H1 (cell line): ENCODE data around the gene ALOX15B. TPM values are rescaled to one million over a fixed set of nuclear protein-coding genes. Genes with fewer than 3 reads are reported as not detected.

Experiments used
- CTCF ChIA-PET: fragments of 300-600 bp; sonication (Branson Sonifier 250); formaldehyde crosslinking; loops from one replicate; lab custom pipeline; 2021; ENCODE audit not compliant: partially characterized antibody; lab: Charles Lee
- POLR2A ChIA-PET: fragments of 300-600 bp; sonication (Branson Sonifier 250); formaldehyde crosslinking; loops from one replicate; lab custom pipeline; 2021; ENCODE audit warnings: inconsistent platforms; ENCODE audit not compliant: partially characterized antibody; lab: Charles Lee
- DNase-seq, 2 experiments: peaks; one replicate each; pipeline versions ENCODE4 v3.0.0 to v3.0.0-alpha.2; 2010 to 2022; ENCODE audit warnings: low spot score in 2 of 2, low read depth in 1 of 2, mixed read lengths in 1 of 2
- FAIRE-seq: peaks from 2 replicates; lab custom pipeline; 2011; peaks lifted over from hg19 to GRCh38; lab: Jason Lieb, UNC
- H2AFZ ChIP-seq: 2 replicates; pipeline ENCODE4 v1.8.1; 2012; ENCODE audit warnings: low read length, inconsistent platforms
- H2AK5ac ChIP-seq: 2 replicates; pipeline ENCODE4 v1.6.1; 2013; ENCODE audit warnings: low read depth, low read length
- H2BK120ac ChIP-seq: replicated peaks from 2 replicates; pipeline ENCODE3; 2013; ENCODE audit warnings: low read depth, low read length, inconsistent platforms
- H2BK12ac ChIP-seq: 2 replicates; pipeline ENCODE4 v1.6.1; 2013; ENCODE audit warnings: low read depth, low read length
- H2BK15ac ChIP-seq: 2 replicates; pipeline ENCODE4 v1.6.1; 2013; ENCODE audit warnings: low read length
- H2BK20ac ChIP-seq: 2 replicates; pipeline ENCODE4 v1.6.1; 2013; ENCODE audit warnings: low read length
- H2BK5ac ChIP-seq: 2 replicates; pipeline ENCODE4 v1.6.1; 2013; ENCODE audit warnings: low read depth, low read length
- H3K14ac ChIP-seq: 2 replicates; pipeline ENCODE4 v1.6.1; 2013; ENCODE audit warnings: inconsistent platforms; ENCODE audit not compliant: insufficient read length
- H3K18ac ChIP-seq: 2 replicates; pipeline ENCODE4 v1.6.1; 2013; ENCODE audit warnings: low read length; ENCODE audit errors: extremely low read depth
- H3K23ac ChIP-seq: 2 replicates; pipeline ENCODE4 v1.6.1; 2013; ENCODE audit warnings: inconsistent platforms; ENCODE audit not compliant: insufficient read length
- H3K23me2 ChIP-seq: 2 replicates; pipeline ENCODE4 v1.6.1; 2013; ENCODE audit warnings: low read depth, low read length
- H3K27ac ChIP-seq: 2 replicates; pipeline ENCODE4 v1.6.1; 2011; ENCODE audit warnings: low read depth, low read length, inconsistent platforms
- H3K27me3 ChIP-seq, 4 experiments: replicated peaks in 1 of 4; 1 replicate in 1 of 4; 2 replicates in 3 of 4; pipeline versions ENCODE4 v1.6.1 to v1.8.1; 2011 to 2013; ENCODE audit warnings: low read length in 3 of 4, mild to moderate bottlenecking in 3 of 4, inconsistent platforms in 2 of 4, mixed read lengths in 2 of 4, moderate library complexity in 1 of 4; ENCODE audit not compliant: control insufficient read depth in 3 of 4, insufficient read depth in 3 of 4; ENCODE audit errors: extremely low read depth in 1 of 4
- H3K36me3 ChIP-seq, 4 experiments: 2 replicates each; pipeline versions ENCODE4 v1.6.1 to v1.8.1; 2011 to 2013; ENCODE audit warnings: mild to moderate bottlenecking in 4 of 4, low read length in 3 of 4, moderate library complexity in 2 of 4, control low read depth in 1 of 4, inconsistent platforms in 1 of 4; ENCODE audit not compliant: insufficient read depth in 4 of 4, control insufficient read depth in 2 of 4
- H3K4ac ChIP-seq: replicated peaks from 2 replicates; pipeline ENCODE3; 2013; ENCODE audit warnings: low read length, low read depth, mixed read lengths, inconsistent platforms; ENCODE audit not compliant: insufficient read length
- H3K4me1 ChIP-seq, 4 experiments: replicated peaks in 1 of 4; 1 replicate in 1 of 4; 2 replicates in 3 of 4; pipeline versions ENCODE4 v1.6.1 to v1.8.1; 2011 to 2013; ENCODE audit warnings: low read length in 3 of 4, inconsistent platforms in 2 of 4, mixed read lengths in 1 of 4; ENCODE audit not compliant: insufficient read depth in 4 of 4, control insufficient read depth in 3 of 4
- H3K4me2 ChIP-seq, 2 experiments: 2 replicates each; pipeline versions ENCODE4 v1.6.1 to v1.8.1; 2011 to 2013; ENCODE audit warnings: low read depth in 2 of 2, low read length in 2 of 2, control low read depth in 1 of 2, inconsistent platforms in 1 of 2, mild to moderate bottlenecking in 1 of 2; ENCODE audit not compliant: insufficient read depth in 1 of 2
- H3K4me3 ChIP-seq, 4 experiments: fragments of 200-600, 300-600 bp in 1 of 4; sonication (generic), shearing (Covaris generic), sonication (Bioruptor Twin) in 1 of 4; 2 replicates each; pipeline versions ENCODE4 v1.5.1 to v1.8.1; 2011 to 2016; ENCODE audit warnings: low read length in 4 of 4, low read depth in 3 of 4, control low read depth in 2 of 4, inconsistent platforms in 2 of 4, mild to moderate bottlenecking in 2 of 4, mixed read lengths in 1 of 4, moderate library complexity in 1 of 4; ENCODE audit not compliant: insufficient read depth in 2 of 4; ENCODE audit errors: extremely low read depth in 1 of 4
- H3K56ac ChIP-seq: replicated peaks from 2 replicates; pipeline ENCODE3; 2013; ENCODE audit warnings: low read depth, mild to moderate bottlenecking, mixed read lengths, low read length, inconsistent platforms; ENCODE audit not compliant: insufficient read length
- H3K79me1 ChIP-seq: 2 replicates; pipeline ENCODE4 v1.6.1; 2013; ENCODE audit warnings: low read depth, low read length, control low read depth
- H3K79me2 ChIP-seq, 2 experiments: 2 replicates each; pipeline versions ENCODE4 v1.6.1 to v1.8.1; 2012 to 2013; ENCODE audit warnings: low read length in 2 of 2, mild to moderate bottlenecking in 2 of 2, inconsistent platforms in 1 of 2; ENCODE audit not compliant: insufficient read depth in 2 of 2, control insufficient read depth in 1 of 2
- H3K9ac ChIP-seq, 4 experiments: replicated peaks in 1 of 4; 1 replicate in 1 of 4; 2 replicates in 3 of 4; pipeline versions ENCODE4 v1.6.1 to v1.8.1; 2011 to 2013; ENCODE audit warnings: low read depth in 3 of 4, low read length in 3 of 4, control low read depth in 2 of 4, mild to moderate bottlenecking in 2 of 4, moderate library complexity in 2 of 4, inconsistent platforms in 1 of 4; ENCODE audit errors: extremely low read depth in 1 of 4
- H3K9me3 ChIP-seq, 2 experiments: 2 replicates each; pipeline versions ENCODE4 v1.6.1 to v1.8.1; 2012 to 2013; ENCODE audit warnings: mild to moderate bottlenecking in 2 of 2, moderate library complexity in 2 of 2, control low read depth in 1 of 2, inconsistent platforms in 1 of 2, low read depth in 1 of 2, low read length in 1 of 2, mixed read lengths in 1 of 2; ENCODE audit not compliant: insufficient read depth in 2 of 2
- H4K20me1 ChIP-seq, 2 experiments: replicated peaks in 1 of 2; 2 replicates each; pipeline versions ENCODE3 to v1.8.1; 2011 to 2013; ENCODE audit warnings: inconsistent platforms in 2 of 2, low read length in 2 of 2, mild to moderate bottlenecking in 1 of 2; ENCODE audit not compliant: insufficient read depth in 2 of 2, control insufficient read depth in 1 of 2
- H4K5ac ChIP-seq: 2 replicates; pipeline ENCODE4 v1.6.1; 2013; ENCODE audit warnings: low read length, low read depth, mixed read lengths, inconsistent platforms; ENCODE audit not compliant: insufficient read length
- H4K8ac ChIP-seq: 2 replicates; pipeline ENCODE4 v1.8.0; 2013; ENCODE audit warnings: mild to moderate bottlenecking, moderate library complexity, low read length, inconsistent platforms; ENCODE audit not compliant: insufficient read depth; ENCODE audit errors: extremely low read depth
- H4K91ac ChIP-seq: replicated peaks from 2 replicates; pipeline ENCODE3; 2013; ENCODE audit warnings: low read length, mixed read lengths, inconsistent platforms; ENCODE audit not compliant: insufficient read length
- CBX8 ChIP-seq: fragments of 300-800, 300-1000 bp; sonication (generic); IDR thresholded peaks from 2 replicates; pipeline ENCODE4 v1.7.1; 2016; ENCODE audit warnings: low read depth, low read length, borderline replicate concordance
- CHD1 ChIP-seq: IDR thresholded peaks from 2 replicates; pipeline ENCODE4 v1.6.1; 2012; ENCODE audit warnings: low read depth, low read length, improper control_type of control experiment
- CHD2 ChIP-seq: IDR thresholded peaks from 2 replicates; pipeline ENCODE4 v1.6.1; 2012; ENCODE audit warnings: low read length, improper control_type of control experiment
- CREB1 ChIP-seq: IDR thresholded peaks from 2 replicates; pipeline ENCODE4 v1.6.1; 2012; ENCODE audit warnings: inconsistent platforms
- GTF2F1 ChIP-seq: IDR thresholded peaks from 2 replicates; pipeline ENCODE4 v1.6.1; 2012; ENCODE audit warnings: low read depth, low read length, improper control_type of control experiment, borderline replicate concordance
- HDAC2 ChIP-seq, 2 experiments: fragments of 300-600 bp in 1 of 2; sonication (generic) in 1 of 2; IDR thresholded peaks; 2 replicates each; pipeline ENCODE4 v1.6.1; 2011 to 2012; ENCODE audit warnings: low read depth in 2 of 2, low read length in 2 of 2, mild to moderate bottlenecking in 2 of 2, moderate library complexity in 2 of 2, borderline replicate concordance in 1 of 2, inconsistent platforms in 1 of 2
- JUND ChIP-seq: IDR thresholded peaks from 2 replicates; pipeline ENCODE4 v1.6.1; 2011; ENCODE audit warnings: mild to moderate bottlenecking, improper control_type of control experiment, low read length
- POU5F1 ChIP-seq: IDR thresholded peaks from 2 replicates; pipeline ENCODE4 v1.6.1; 2011; ENCODE audit warnings: low read depth, mild to moderate bottlenecking, low read length, moderate library complexity
- RXRA ChIP-seq: IDR thresholded peaks from 2 replicates; pipeline ENCODE4 v1.6.1; 2011; ENCODE audit warnings: low read depth, mild to moderate bottlenecking, low read length, moderate library complexity; ENCODE audit not compliant: insufficient read depth
- SAP30 ChIP-seq: fragments of 300-600 bp; sonication (generic); IDR thresholded peaks from 2 replicates; pipeline ENCODE4 v1.7.1; 2012; ENCODE audit warnings: low read length, moderate library complexity, mild to moderate bottlenecking, inconsistent platforms; ENCODE audit not compliant: insufficient read depth, insufficient replicate concordance
- SP4 ChIP-seq: IDR thresholded peaks from 2 replicates; pipeline ENCODE4 v1.6.1; 2012; ENCODE audit warnings: low read length, inconsistent platforms
- TBP ChIP-seq: IDR thresholded peaks from 2 replicates; pipeline ENCODE4 v1.6.1; 2011; ENCODE audit warnings: low read depth, low read length, improper control_type of control experiment
- WGBS, 2 experiments: shearing (Covaris generic) in 1 of 2; methylation state at CpG; one replicate each; pipeline versions ENCODE4 v1.1.6 to v1.1.7; 2013 to 2015; ENCODE audit warnings: low lambda C conversion rate in 2 of 2, mixed read lengths in 2 of 2, inconsistent platforms in 1 of 2, low coverage in 1 of 2, missing lambda C conversion rate in 1 of 2; ENCODE audit not compliant: insufficient replicate concordance in 2 of 2, insufficient coverage in 1 of 2, insufficient read length in 1 of 2; ENCODE audit errors: extremely low coverage in 1 of 2, missing lambda C conversion rate in 1 of 2; 5-methylcytosine and 5-hydroxymethylcytosine counted together
- polyA plus RNA-seq, 7 experiments: library from polyadenylated mRNA; depleted of rRNA in 3 of 7; stranded (reverse) in 5 of 7; unstranded in 2 of 7; fragments of >200 nt in 5 of 7; fragments of 200-250 nt in 2 of 7; gene quantifications; 1 replicate in 5 of 7; 2 replicates in 1 of 7; 4 replicates in 1 of 7; pipeline versions ENCODE4 v1.2.1 to v1.2.3, GENCODE V29; 2011 to 2013; ENCODE audit warnings: missing spikeins in 2 of 7, mixed read lengths in 2 of 7
- total RNA-seq: library from RNA; stranded (reverse); fragmentation: NEBNext Ultra II Directional; extraction: Animal tissue kit (Norgen Biotek cat#: 25700); gene quantifications from 2 replicates; pipeline ENCODE4 v1.2.1, GENCODE V29; 2021
- TF ChIP-seq, protein P1 (sequence below): IDR thresholded peaks from 2 replicates; pipeline ENCODE4 v1.6.1; 2012; ENCODE audit warnings: low read length, inconsistent platforms

Gene ALOX15B
- total and polyA plus RNA-seq, 2 of the 8 experiments (the other 6 are each of a cell fraction or from before 2014, with no cell fraction given), result 0.63 to 0.91 TPM

DNA sequence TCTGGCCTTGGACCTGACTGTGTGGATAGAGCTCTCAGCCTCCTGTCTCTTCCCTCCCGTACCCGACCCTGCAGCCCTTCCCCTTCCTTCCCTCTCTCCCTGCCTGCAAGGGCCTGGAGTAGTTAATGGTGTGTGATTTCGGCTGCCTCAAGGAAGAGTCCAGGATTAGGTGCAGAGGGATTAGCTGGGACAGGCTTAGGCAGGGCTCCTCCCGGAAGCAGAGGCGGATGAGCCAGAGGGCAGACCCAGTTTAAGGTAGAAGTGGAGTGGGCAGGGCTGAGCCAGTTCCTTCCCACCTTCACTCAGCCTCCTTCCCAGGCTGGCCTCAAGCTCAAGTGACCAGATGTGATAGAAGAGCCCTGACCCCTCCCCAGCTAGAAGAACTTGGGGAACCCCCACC, 19.7 kb upstream of the ALOX15B start:
- H3K4me3 ChIP-seq, result no peak overlapping the region
- no peak overlapping the region for H2BK20ac ChIP-seq
- H3K36me3 ChIP-seq, result no peaks in the 10 kb centered on the region
- H3K9ac ChIP-seq, result no peak overlapping the region
- no peak overlapping the region for H3K27ac ChIP-seq
- no peak overlapping the region for H2BK5ac ChIP-seq
- no peak overlapping the region for H4K5ac ChIP-seq
- H3K56ac ChIP-seq, result no peak overlapping the region
- H4K8ac ChIP-seq, result no peak overlapping the region
- H4K20me1 ChIP-seq, result no peaks in the 10 kb centered on the region
- no peak overlapping the region for H3K14ac ChIP-seq
- no peaks in the 10 kb centered on the region for H3K9me3 ChIP-seq
- H3K18ac ChIP-seq, result no peak overlapping the region
- no peak overlapping the region for H2AK5ac ChIP-seq
- H3K79me2 ChIP-seq, result no peaks in the 10 kb centered on the region
- ChIA-PET POLR2A (interaction anchor here (1.0 kb wide), 1 partner anchor 154 kb away, joined by 3 read pairs; no protein-coding TSS in a partner anchor), CTCF (interaction anchor here (0.7 to 12.8 kb wide), 10 partner anchors 10 to 106 kb away, joined by 3 to 141 read pairs (median 22); partner anchors contain the start of genes ALOX15B and GUCY2D)
- no peak overlapping the region for H2BK15ac ChIP-seq
- no peak overlapping the region for H2BK120ac ChIP-seq
- H3K4ac ChIP-seq, result no peak overlapping the region
- no peak overlapping the region for H2BK12ac ChIP-seq
- peaks cover 8% of the 10 kb centered on the region; the same call in 1 of the 2 replicates for H3K23me2 ChIP-seq
- H3K4me2 ChIP-seq, result no peak overlapping the region
- FAIRE-seq, result no peak
- peaks cover 0 to 5% (median 0%) of the 10 kb centered on the region in 4 experiments; a peak in 2 of 7 replicates for H3K4me1 ChIP-seq
- no peak overlapping the region for H2AFZ ChIP-seq
- H3K23ac ChIP-seq, result no peak overlapping the region
- H4K91ac ChIP-seq, result no peak overlapping the region
- no peaks in the 10 kb centered on the region for H3K79me1 ChIP-seq
- no peak for DNase-seq
- peaks cover 5 to 22% (median 19%) of the 10 kb centered on the region in 4 experiments for H3K27me3 ChIP-seq
- 83% methylated on average over 5 of the region's 5 CpGs; no CpG with 5 or more reads in 1 of the 2 experiments for WGBS, 2 experiments
- TF ChIP-seq POU5F1, result no peak
- TF ChIP-seq CREB1, result no peak
- TF ChIP-seq RXRA, result no peak
- TF ChIP-seq JUND, result no peak
- TF ChIP-seq SP4, result no peak
- no peak for TF ChIP-seq CHD2
- TF ChIP-seq, protein P1, sequence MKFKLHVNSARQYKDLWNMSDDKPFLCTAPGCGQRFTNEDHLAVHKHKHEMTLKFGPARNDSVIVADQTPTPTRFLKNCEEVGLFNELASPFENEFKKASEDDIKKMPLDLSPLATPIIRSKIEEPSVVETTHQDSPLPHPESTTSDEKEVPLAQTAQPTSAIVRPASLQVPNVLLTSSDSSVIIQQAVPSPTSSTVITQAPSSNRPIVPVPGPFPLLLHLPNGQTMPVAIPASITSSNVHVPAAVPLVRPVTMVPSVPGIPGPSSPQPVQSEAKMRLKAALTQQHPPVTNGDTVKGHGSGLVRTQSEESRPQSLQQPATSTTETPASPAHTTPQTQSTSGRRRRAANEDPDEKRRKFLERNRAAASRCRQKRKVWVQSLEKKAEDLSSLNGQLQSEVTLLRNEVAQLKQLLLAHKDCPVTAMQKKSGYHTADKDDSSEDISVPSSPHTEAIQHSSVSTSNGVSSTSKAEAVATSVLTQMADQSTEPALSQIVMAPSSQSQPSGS, result no peak
- no peak for TF ChIP-seq CHD1
- TF ChIP-seq TBP, result no peak
- no peak for TF ChIP-seq SAP30
- TF ChIP-seq GTF2F1, result no peak
- no peak for TF ChIP-seq CBX8
- TF ChIP-seq HDAC2 (IDR thresholded peaks at IDR 0.05; ENCODE audit: borderline replicate concordance in 1 of 2, low read depth in 2 of 2, low read length in 2 of 2), result no peak
